Calu3 (cell line): Measurements from ENCODE around the gene HCN1. TPM values are rescaled to one million over a fixed set of nuclear protein-coding genes. Genes with fewer than 3 reads are reported as not detected.

Experiments used
- BruUV-seq: library from RNA; stranded (reverse); fragments of 400-500 nt; replicated peaks from 2 replicates; lab custom pipeline; 2021; lab: Mats Ljungman, UMichigan
- CTCF ChIA-PET: fragments of 300-600 bp; sonication (Branson Sonifier 250); formaldehyde crosslinking; loops from one replicate; lab custom pipeline; 2022; ENCODE audit warnings: antibody characterized with exemption; lab: Charles Lee
- DNase-seq: peaks from one replicate; pipeline ENCODE4 v3.0.0; 2022
- H3K27ac Mint-ChIP-seq: one replicate; pipeline ENCODE4 v1.8.0; 2022; ENCODE audit warnings: mixed read lengths; ENCODE audit not compliant: unreplicated experiment
- H3K27me3 Mint-ChIP-seq: one replicate; pipeline ENCODE4 v1.8.0; 2022; ENCODE audit warnings: mixed read lengths; ENCODE audit not compliant: unreplicated experiment
- H3K36me3 Mint-ChIP-seq: one replicate; pipeline ENCODE4 v1.8.0; 2022; ENCODE audit warnings: mild to moderate bottlenecking, moderate library complexity, mixed read lengths; ENCODE audit not compliant: insufficient read depth, unreplicated experiment
- H3K4me1 Mint-ChIP-seq: one replicate; pipeline ENCODE4 v1.8.0; 2022; ENCODE audit warnings: mild to moderate bottlenecking, low read depth, mixed read lengths; ENCODE audit not compliant: unreplicated experiment
- H3K4me3 Mint-ChIP-seq: one replicate; pipeline ENCODE4 v1.8.0; 2022; ENCODE audit warnings: mild to moderate bottlenecking, low read depth, moderate library complexity, mixed read lengths; ENCODE audit not compliant: unreplicated experiment
- H3K9me3 Mint-ChIP-seq: one replicate; pipeline ENCODE4 v1.8.0; 2022; ENCODE audit warnings: low read depth, mixed read lengths; ENCODE audit not compliant: unreplicated experiment
- CTCF ChIP-seq: fragments of 200-600 bp; IDR thresholded peaks from one replicate; pipeline ENCODE4 v1.8.0; 2022; ENCODE audit warnings: antibody characterized with exemption; ENCODE audit not compliant: unreplicated experiment
- intact Hi-C: fragments of 100-400 bp; cut with micrococcal nuclease; formaldehyde crosslinking; loops from one replicate; pipeline ENCODE4 v1.10.0; 2022; ENCODE audit not compliant: unreplicated experiment
- total RNA-seq: library from RNA; stranded (reverse); gene quantifications from 2 replicates; pipeline ENCODE4 v1.2.3, GENCODE V29; 2022

HCN1 gene
- total RNA-seq, 1 experiment from 2014 or later, result not detected

GRCh38 chr5:45623832-45624231 lies 72.3 kb downstream of the HCN1 start:
- CTCF ChIA-PET, result no interaction called here
- H3K9me3 Mint-ChIP-seq, result peaks cover 17% of the 10 kb centered on the region
- no peak for DNase-seq
- no peaks in the 10 kb centered on the region for H3K27me3 Mint-ChIP-seq
- no peak overlapping the region for H3K27ac Mint-ChIP-seq
- no TSS peak for BruUV-seq
- intact Hi-C loops, result no loop called here
- no peaks in the 10 kb centered on the region for H3K36me3 Mint-ChIP-seq
- TF ChIP-seq CTCF, result no peak
- no peak overlapping the region for H3K4me3 Mint-ChIP-seq
- no peaks in the 10 kb centered on the region for H3K4me1 Mint-ChIP-seq

GRCh38 chr5:45622365-45622764 lies 73.8 kb downstream of the HCN1 start:
- no peak for DNase-seq
- Mint-ChIP-seq H3K4me1 (no peaks in the 10 kb centered on the region), H3K9me3 (peaks cover 20% of the 10 kb centered on the region), H3K36me3 (no peaks in the 10 kb centered on the region), H3K27me3 (no peaks in the 10 kb centered on the region), H3K27ac (no peak overlapping the region), H3K4me3 (no peak overlapping the region)
- CTCF ChIA-PET, result no interaction called here
- no TSS peak for BruUV-seq
- no peak for TF ChIP-seq CTCF
- intact Hi-C loops, result no loop called here

GRCh38 chr5:45617859-45618416 lies 78.2 kb downstream of the HCN1 start:
- CTCF ChIA-PET, result no interaction called here
- Mint-ChIP-seq H3K9me3 (peaks cover 8% of the 10 kb centered on the region), H3K4me3 (no peak overlapping the region), H3K27ac (no peak overlapping the region), H3K27me3 (no peaks in the 10 kb centered on the region), H3K4me1 (no peaks in the 10 kb centered on the region), H3K36me3 (no peaks in the 10 kb centered on the region)
- BruUV-seq, result no TSS peak
- no peak for TF ChIP-seq CTCF
- intact Hi-C loops, result no loop called here
- no peak for DNase-seq

- Mint-ChIP-seq H3K27ac (no peak overlapping the region), H3K4me1 (no peaks in the 10 kb centered on the region), H3K36me3 (no peaks in the 10 kb centered on the region), H3K9me3 (peaks cover 5% of the 10 kb centered on the region), H3K4me3 (no peak overlapping the region), H3K27me3 (no peaks in the 10 kb centered on the region)
- BruUV-seq, result no TSS peak
- CTCF ChIA-PET, result no interaction called here
- intact Hi-C loops, result no loop called here
- no peak for DNase-seq
- no peak for TF ChIP-seq CTCF
Measured at GRCh38 chr5:45609661-45610060, 86.5 kb downstream of the HCN1 start.
